SK-N-SH (cell line): ENCODE data around the gene CLEC3B. TPM values are rescaled to one million over a fixed set of nuclear protein-coding genes. Genes with fewer than 3 reads are reported as not detected.

ENCODE experiments used
- CTCF ChIA-PET: fragments of 300-600, 350-600 bp; formaldehyde crosslinking; extraction: SDS; loops from one replicate; lab custom pipeline; 2021; lab: Yijun Ruan, JAX
- POLR2A ChIA-PET: fragments of 350-600 bp; sonication (Branson Sonifier 250); formaldehyde crosslinking; extraction: SDS; loops from one replicate; lab custom pipeline; 2020; ENCODE audit warnings: antibody characterized with exemption, inconsistent platforms; lab: Yijun Ruan, JAX
- DNase-seq: peaks from one replicate; pipeline ENCODE4 v3.0.0; 2012
- H2AFZ ChIP-seq: fragments of 200-600 bp; sonication (generic); 2 replicates; pipeline ENCODE4 v1.8.1; 2016; ENCODE audit warnings: antibody characterized with exemption, mild to moderate bottlenecking, low read depth
- H3F3A ChIP-seq: fragments of 200-600 bp; sonication (generic); replicated peaks from 2 replicates; pipeline ENCODE3; 2016; ENCODE audit warnings: antibody characterized with exemption, mild to moderate bottlenecking; ENCODE audit not compliant: insufficient read depth
- H3K27ac ChIP-seq, 2 experiments: fragments of 200-500 bp in 1 of 2; fragments of 200-600 bp in 1 of 2; sonication (Bioruptor generic) in 1 of 2; sonication (generic), shearing (Covaris generic) in 1 of 2; 2 replicates each; pipeline versions ENCODE4 v1.5.1 to v1.6.1; 2014 to 2016; ENCODE audit warnings: low read depth in 2 of 2, inconsistent platforms in 1 of 2, low read length in 1 of 2, mild to moderate bottlenecking in 1 of 2, mixed read lengths in 1 of 2
- H3K27me3 ChIP-seq: fragments of 200-600 bp; sonication (generic), shearing (Covaris generic); 2 replicates; pipeline ENCODE4 v1.6.1; 2016; ENCODE audit warnings: mixed run types; ENCODE audit not compliant: insufficient read depth
- H3K36me3 ChIP-seq, 2 experiments: fragments of 200-500 bp in 1 of 2; fragments of 200-600 bp in 1 of 2; sonication (Bioruptor generic) in 1 of 2; sonication (generic) in 1 of 2; replicated peaks in 1 of 2; 2 replicates each; pipeline versions ENCODE3 to v1.5.1; 2014 to 2016; ENCODE audit warnings: low read length in 1 of 2, mild to moderate bottlenecking in 1 of 2; ENCODE audit not compliant: insufficient read depth in 2 of 2, control insufficient read depth in 1 of 2
- H3K4me1 ChIP-seq, 2 experiments: fragments of 200-500 bp in 1 of 2; fragments of 200-600 bp in 1 of 2; sonication (Bioruptor generic) in 1 of 2; sonication (generic), shearing (Covaris generic) in 1 of 2; 2 replicates each; pipeline versions ENCODE4 v1.5.1 to v1.6.1; 2014 to 2016; ENCODE audit warnings: low read depth in 1 of 2, low read length in 1 of 2, mixed run types in 1 of 2; ENCODE audit not compliant: insufficient read depth in 2 of 2, control insufficient read depth in 1 of 2
- H3K4me2 ChIP-seq: fragments of 200-600 bp; sonication (generic), shearing (Covaris generic); 2 replicates; pipeline ENCODE4 v1.6.1; 2017; ENCODE audit warnings: mixed run types
- H3K4me3 ChIP-seq, 2 experiments: fragments of 200-500 bp in 1 of 2; fragments of 200-600 bp in 1 of 2; sonication (Bioruptor generic) in 1 of 2; sonication (generic), shearing (Covaris generic) in 1 of 2; 2 replicates each; pipeline versions ENCODE4 v1.5.1 to v1.8.1; 2014 to 2016; ENCODE audit warnings: low read depth in 2 of 2, inconsistent platforms in 1 of 2, low read length in 1 of 2, mild to moderate bottlenecking in 1 of 2, mixed read lengths in 1 of 2, moderate library complexity in 1 of 2
- H3K79me2 ChIP-seq: fragments of 200-600 bp; sonication (generic); 2 replicates; pipeline ENCODE4 v1.8.1; 2017; ENCODE audit warnings: mild to moderate bottlenecking; ENCODE audit not compliant: insufficient read depth
- H3K9ac ChIP-seq: fragments of 200-600 bp; sonication (generic); 2 replicates; pipeline ENCODE4 v1.6.1; 2017; ENCODE audit warnings: mixed run types
- H3K9me2 ChIP-seq: fragments of 200-600 bp; sonication (generic); 2 replicates; pipeline ENCODE4 v1.6.1; 2017; ENCODE audit warnings: mixed run types
- H3K9me3 ChIP-seq: fragments of 200-600 bp; sonication (generic); 2 replicates; pipeline ENCODE4 v1.6.1; 2017; ENCODE audit warnings: mixed run types, mild to moderate bottlenecking, moderate library complexity
- H4K20me1 ChIP-seq: fragments of 200-600 bp; sonication (generic); 2 replicates; pipeline ENCODE4 v1.6.1; 2017; ENCODE audit warnings: mild to moderate bottlenecking, mixed run types; ENCODE audit not compliant: insufficient read depth
- CHD2 ChIP-seq: fragments of 150-350 bp; IDR thresholded peaks from 2 replicates; pipeline ENCODE4 v1.6.1; 2018; ENCODE audit warnings: low read length; ENCODE audit not compliant: partially characterized antibody
- EP300 ChIP-seq, 2 experiments: IDR thresholded peaks; 2 replicates each; pipeline versions ENCODE4 v1.4.0 to v1.6.1; 2012; ENCODE audit warnings: borderline replicate concordance in 1 of 2, low read depth in 1 of 2, low read length in 1 of 2
- EZH2phosphoT487 ChIP-seq: fragments of 200-600 bp; sonication (generic); IDR thresholded peaks from 2 replicates; pipeline ENCODE4 v1.6.1; 2017; ENCODE audit warnings: low read depth, mixed run types, mild to moderate bottlenecking, antibody characterized with exemption, moderate library complexity, borderline replicate concordance
- GABPA ChIP-seq: IDR thresholded peaks from 2 replicates; pipeline ENCODE4 v1.4.0; 2012; ENCODE audit warnings: low read depth, mild to moderate bottlenecking
- GATA2 ChIP-seq: sonication (generic); formaldehyde crosslinking; IDR thresholded peaks from 2 replicates; pipeline ENCODE4 v1.5.0; 2020; ENCODE audit warnings: mild to moderate bottlenecking, missing genetic modification reagents
- JUND ChIP-seq: IDR thresholded peaks from 2 replicates; pipeline ENCODE4 v1.4.0; 2012
- MEF2A ChIP-seq: IDR thresholded peaks from 2 replicates; pipeline ENCODE4 v1.4.0; 2012; ENCODE audit warnings: low read depth, borderline replicate concordance
- MXI1 ChIP-seq: IDR thresholded peaks from 2 replicates; pipeline ENCODE4 v1.6.1; 2012; ENCODE audit warnings: mild to moderate bottlenecking, low read depth, low read length, improper control_type of control experiment
- POLR2AphosphoS5 ChIP-seq: IDR thresholded peaks from 2 replicates; pipeline ENCODE4 v1.6.1; 2012; ENCODE audit warnings: low read depth, low read length
- RAD21 ChIP-seq: IDR thresholded peaks from 2 replicates; pipeline ENCODE4 v1.6.1; 2012; ENCODE audit warnings: mild to moderate bottlenecking, low read length
- RCOR1 ChIP-seq: fragments of 150-350 bp; IDR thresholded peaks from 2 replicates; pipeline ENCODE4 v1.6.1; 2017; ENCODE audit warnings: antibody characterized with exemption, low read length
- SMC3 ChIP-seq: IDR thresholded peaks from 2 replicates; pipeline ENCODE4 v1.6.1; 2012; ENCODE audit warnings: low read depth, low read length, improper control_type of control experiment
- TAF1 ChIP-seq: IDR thresholded peaks from 2 replicates; pipeline ENCODE4 v1.6.1; 2012; ENCODE audit warnings: low read depth, mild to moderate bottlenecking, low read length, moderate library complexity, borderline replicate concordance
- WGBS: methylation state at CpG from one replicate; pipeline ENCODE4 v1.1.6; 2017; ENCODE audit warnings: low lambda C conversion rate; 5-methylcytosine and 5-hydroxymethylcytosine counted together
- polyA plus RNA-seq, 3 experiments: library from polyadenylated mRNA; depleted of rRNA; stranded (reverse); fragments of >200 nt; gene quantifications; 2 replicates each; pipeline ENCODE4 v1.2.3, GENCODE V29; 2012
- TF ChIP-seq, protein P1 (sequence below): fragments of 150-350 bp; IDR thresholded peaks from 2 replicates; pipeline ENCODE4 v1.6.1; 2017; ENCODE audit warnings: antibody characterized with exemption, low read length, low read depth, borderline replicate concordance
- TF ChIP-seq, protein P2 (sequence below): IDR thresholded peaks from 2 replicates; pipeline ENCODE4 v1.6.1; 2012; ENCODE audit warnings: mild to moderate bottlenecking, low read depth, low read length, moderate library complexity

Gene CLEC3B
- polyA plus RNA-seq, 1 of the 3 experiments (the other 2 are of a cell fraction), result 0.46 TPM

DNA sequence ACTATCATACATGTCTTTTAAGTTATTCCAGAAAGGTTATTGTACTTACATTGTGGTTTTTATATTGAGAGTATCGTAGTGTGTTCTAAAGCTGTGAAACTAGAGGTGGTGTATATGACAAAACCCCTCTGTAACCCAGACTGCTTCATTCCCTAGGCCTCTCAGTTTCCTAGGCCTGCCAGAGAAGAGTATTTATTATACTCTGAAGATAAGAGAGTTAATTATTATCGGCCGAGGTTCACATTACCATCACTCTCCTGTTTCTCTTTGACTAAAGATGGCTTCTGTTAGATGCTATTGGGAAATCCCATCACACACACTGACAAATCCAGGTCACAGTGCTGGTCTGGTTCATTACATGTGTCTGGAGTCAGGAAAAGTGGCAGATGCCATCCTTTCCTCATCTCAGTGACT is 29.5 kb upstream of the CLEC3B start:
- no peak overlapping the region for H3K9ac ChIP-seq
- ChIA-PET POLR2A (interaction anchor here (1.0 to 1.3 kb wide), 2 partner anchors 14 to 21 kb away, joined by 3 to 4 read pairs; partner anchors contain the start of genes EXOSC7 and ZDHHC3), CTCF (interaction anchor here (0.7 to 1.7 kb wide), 3 partner anchors 45 to 230 kb away, joined by 3 to 4 read pairs (median 3); partner anchors contain the start of gene TMEM158)
- peaks cover 7% of the 10 kb centered on the region; the same call in 1 of the 2 replicates for H3K79me2 ChIP-seq
- H3K27me3 ChIP-seq, result no peaks in the 10 kb centered on the region
- no peaks in the 10 kb centered on the region for H3K9me2 ChIP-seq
- WGBS, result 76% methylated on average over 3 of the region's 3 CpGs
- DNase-seq, result peak; percentile 77
- H3F3A ChIP-seq, result no peaks in the 10 kb centered on the region
- no peak overlapping the region for H2AFZ ChIP-seq
- TF ChIP-seq GATA2 (CRISPR knock-in tag), result peak; percentile 82
- TF ChIP-seq EP300 (IDR thresholded peaks at IDR 0.05; ENCODE audit: borderline replicate concordance in 1 of 2, low read depth in 1 of 2, low read length in 1 of 2), result peak in 1 of 2 experiments; percentile 82; a peak in 2 of 4 replicates
- no peak for TF ChIP-seq GABPA
- peak; percentile 84; the same call in 1 of the 2 replicates for TF ChIP-seq MXI1
- TF ChIP-seq RCOR1, result peak; percentile 97
- peak; percentile 84 for TF ChIP-seq CHD2
- TF ChIP-seq TAF1, result no peak
- TF ChIP-seq, protein P1, sequence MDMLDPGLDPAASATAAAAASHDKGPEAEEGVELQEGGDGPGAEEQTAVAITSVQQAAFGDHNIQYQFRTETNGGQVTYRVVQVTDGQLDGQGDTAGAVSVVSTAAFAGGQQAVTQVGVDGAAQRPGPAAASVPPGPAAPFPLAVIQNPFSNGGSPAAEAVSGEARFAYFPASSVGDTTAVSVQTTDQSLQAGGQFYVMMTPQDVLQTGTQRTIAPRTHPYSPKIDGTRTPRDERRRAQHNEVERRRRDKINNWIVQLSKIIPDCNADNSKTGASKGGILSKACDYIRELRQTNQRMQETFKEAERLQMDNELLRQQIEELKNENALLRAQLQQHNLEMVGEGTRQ, result no peak
- TF ChIP-seq RAD21, result peak; percentile 10; the same call in 1 of the 2 replicates
- H3K4me1 ChIP-seq, result peaks cover 31 to 36% of the 10 kb centered on the region in 2 experiments; a peak in 3 of 4 replicates
- peak overlapping the region in 1 of 2 experiments; percentile 92; a peak in 2 of 4 replicates for H3K27ac ChIP-seq
- peaks cover 27 to 42% of the 10 kb centered on the region in 2 experiments for H3K36me3 ChIP-seq
- no peaks in the 10 kb centered on the region for H3K9me3 ChIP-seq
- no peak overlapping the region for H3K4me2 ChIP-seq
- H3K4me3 ChIP-seq, result no peak overlapping the region
- H4K20me1 ChIP-seq, result 0 out of 2 replicates have a peak, but pooled peaks cover 5% of the 10 kb centered on the region

DNA sequence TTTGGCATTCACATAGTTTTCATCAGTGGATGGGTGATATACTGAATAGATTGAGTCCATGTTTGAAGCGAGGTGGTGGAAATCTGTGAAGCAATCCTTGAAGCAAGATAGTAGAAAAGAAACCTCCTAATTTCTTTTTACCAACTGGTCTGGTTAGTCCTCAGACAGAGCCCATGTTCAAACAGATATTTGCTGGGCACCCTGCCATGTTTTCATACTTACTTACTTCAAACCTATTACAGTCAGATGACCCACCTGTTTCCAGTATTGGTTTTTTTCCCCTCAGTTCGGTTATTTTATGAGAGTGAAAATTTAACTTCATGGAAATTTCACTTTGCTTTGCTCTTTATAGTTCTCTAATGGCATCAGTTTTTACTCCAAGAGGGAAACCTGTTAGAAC is 26.3 kb upstream of the CLEC3B start:
- no peaks in the 10 kb centered on the region for H3K27me3 ChIP-seq
- 83% methylated on average over 2 of the region's 2 CpGs for WGBS
- POLR2A ChIA-PET, result no interaction called here
- CTCF ChIA-PET, result interaction anchor here (0.9 kb wide), 1 partner anchor 85 kb away, joined by 3 read pairs; no protein-coding TSS in a partner anchor
- no peaks in the 10 kb centered on the region for H3F3A ChIP-seq
- H3K9ac ChIP-seq, result no peak overlapping the region
- no peak overlapping the region for H2AFZ ChIP-seq
- H3K4me2 ChIP-seq, result no peak overlapping the region
- H4K20me1 ChIP-seq, result no peaks in the 10 kb centered on the region
- H3K9me3 ChIP-seq, result no peaks in the 10 kb centered on the region
- H3K4me3 ChIP-seq, result no peak overlapping the region
- no peak overlapping the region for H3K27ac ChIP-seq
- no peaks in the 10 kb centered on the region for H3K79me2 ChIP-seq
- DNase-seq, result no peak
- no peak for TF ChIP-seq SMC3
- TF ChIP-seq MXI1, result no peak
- no peak for TF ChIP-seq RCOR1
- no peak for TF ChIP-seq POLR2AphosphoS5
- TF ChIP-seq, protein P2, sequence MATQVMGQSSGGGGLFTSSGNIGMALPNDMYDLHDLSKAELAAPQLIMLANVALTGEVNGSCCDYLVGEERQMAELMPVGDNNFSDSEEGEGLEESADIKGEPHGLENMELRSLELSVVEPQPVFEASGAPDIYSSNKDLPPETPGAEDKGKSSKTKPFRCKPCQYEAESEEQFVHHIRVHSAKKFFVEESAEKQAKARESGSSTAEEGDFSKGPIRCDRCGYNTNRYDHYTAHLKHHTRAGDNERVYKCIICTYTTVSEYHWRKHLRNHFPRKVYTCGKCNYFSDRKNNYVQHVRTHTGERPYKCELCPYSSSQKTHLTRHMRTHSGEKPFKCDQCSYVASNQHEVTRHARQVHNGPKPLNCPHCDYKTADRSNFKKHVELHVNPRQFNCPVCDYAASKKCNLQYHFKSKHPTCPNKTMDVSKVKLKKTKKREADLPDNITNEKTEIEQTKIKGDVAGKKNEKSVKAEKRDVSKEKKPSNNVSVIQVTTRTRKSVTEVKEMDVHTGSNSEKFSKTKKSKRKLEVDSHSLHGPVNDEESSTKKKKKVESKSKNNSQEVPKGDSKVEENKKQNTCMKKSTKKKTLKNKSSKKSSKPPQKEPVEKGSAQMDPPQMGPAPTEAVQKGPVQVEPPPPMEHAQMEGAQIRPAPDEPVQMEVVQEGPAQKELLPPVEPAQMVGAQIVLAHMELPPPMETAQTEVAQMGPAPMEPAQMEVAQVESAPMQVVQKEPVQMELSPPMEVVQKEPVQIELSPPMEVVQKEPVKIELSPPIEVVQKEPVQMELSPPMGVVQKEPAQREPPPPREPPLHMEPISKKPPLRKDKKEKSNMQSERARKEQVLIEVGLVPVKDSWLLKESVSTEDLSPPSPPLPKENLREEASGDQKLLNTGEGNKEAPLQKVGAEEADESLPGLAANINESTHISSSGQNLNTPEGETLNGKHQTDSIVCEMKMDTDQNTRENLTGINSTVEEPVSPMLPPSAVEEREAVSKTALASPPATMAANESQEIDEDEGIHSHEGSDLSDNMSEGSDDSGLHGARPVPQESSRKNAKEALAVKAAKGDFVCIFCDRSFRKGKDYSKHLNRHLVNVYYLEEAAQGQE, result no peak
- no peak for TF ChIP-seq JUND
- TF ChIP-seq, protein P1, result no peak
- no peak for TF ChIP-seq EZH2phosphoT487
- TF ChIP-seq RAD21, result no peak
- TF ChIP-seq EP300 (IDR thresholded peaks at IDR 0.05; ENCODE audit: borderline replicate concordance in 1 of 2, low read depth in 1 of 2, low read length in 1 of 2), result no peak
- TF ChIP-seq TAF1, result no peak
- no peak for TF ChIP-seq MEF2A
- H3K9me2 ChIP-seq, result no peaks in the 10 kb centered on the region
- peaks cover 39 to 58% of the 10 kb centered on the region in 2 experiments for H3K36me3 ChIP-seq
- peaks cover 9 to 27% of the 10 kb centered on the region in 2 experiments; a peak in 3 of 4 replicates for H3K4me1 ChIP-seq
